AG04450 (cell line): ENCODE data around the gene SLC30A2. TPM values are rescaled to one million over a fixed set of nuclear protein-coding genes. Genes with fewer than 3 reads are reported as not detected.

Source experiments
- CTCF ChIA-PET: fragments of 300-600, 350-600 bp; formaldehyde crosslinking; extraction: SDS; loops from one replicate; lab custom pipeline; 2022; ENCODE audit warnings: antibody characterized with exemption, inconsistent platforms; lab: Charles Lee
- POLR2A ChIA-PET: fragments of 350-600 bp; formaldehyde crosslinking; extraction: SDS; loops from one replicate; lab custom pipeline; 2021; ENCODE audit warnings: antibody characterized with exemption, inconsistent platforms; lab: Yijun Ruan, JAX
- DNase-seq: peaks from one replicate; pipeline ENCODE4 v3.0.0-alpha.2; 2011; ENCODE audit warnings: low read depth, low spot score
- H3K27ac ChIP-seq: one replicate; pipeline ENCODE4 v1.5.1; 2012; ENCODE audit warnings: low read depth, low read length, control low read depth
- H3K27me3 ChIP-seq: one replicate; pipeline ENCODE4 v1.6.0; 2012; ENCODE audit warnings: low read length; ENCODE audit not compliant: control insufficient read depth, insufficient read depth
- H3K4me3 ChIP-seq: 2 replicates; pipeline ENCODE4 v1.5.1; 2011; ENCODE audit warnings: mild to moderate bottlenecking, low read depth, low read length, control low read depth
- H3K9me3 ChIP-seq: 2 replicates; pipeline ENCODE4 v1.5.1; 2012; ENCODE audit warnings: low read length; ENCODE audit not compliant: control insufficient read depth, insufficient read depth
- polyA plus RNA-seq: library from polyadenylated mRNA; depleted of rRNA; stranded (reverse); fragments of >200 nt; gene quantifications from 2 replicates; pipeline ENCODE4 v1.2.3, GENCODE V29; 2011
- TF ChIP-seq, protein P1 (sequence below): IDR thresholded peaks from 2 replicates; pipeline ENCODE4 v1.5.1; 2011; ENCODE audit warnings: low read depth, low read length, control low read depth, inconsistent platforms

The SLC30A2 gene
- polyA plus RNA-seq, 1 experiment = not detected

DNA sequence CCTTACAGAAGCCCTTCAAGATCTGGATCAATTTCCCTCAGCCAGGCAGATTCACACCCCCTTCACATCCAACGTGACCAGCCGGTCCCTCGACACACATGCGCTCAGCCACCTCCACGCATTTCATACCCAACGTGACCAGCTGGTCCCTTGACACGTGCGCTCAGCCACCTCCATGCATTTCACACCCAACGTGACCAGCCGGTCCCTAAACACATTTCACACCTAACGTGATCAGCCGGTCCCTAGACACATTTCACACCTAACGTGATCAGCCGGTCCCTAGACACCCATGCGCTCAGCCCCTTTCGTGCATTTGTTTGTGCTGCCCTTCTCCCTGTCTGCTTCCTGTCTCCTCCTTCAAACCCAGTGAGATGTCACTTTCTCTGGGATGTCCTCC lies 39.2 kb downstream of the SLC30A2 start:
- Histone ChIP-seq H3K4me3 (no peak overlapping the region), H3K27ac (no peak overlapping the region), H3K9me3 (no peaks in the 10 kb centered on the region), H3K27me3 (peaks cover 2% of the 10 kb centered on the region)
- TF ChIP-seq, protein P1, sequence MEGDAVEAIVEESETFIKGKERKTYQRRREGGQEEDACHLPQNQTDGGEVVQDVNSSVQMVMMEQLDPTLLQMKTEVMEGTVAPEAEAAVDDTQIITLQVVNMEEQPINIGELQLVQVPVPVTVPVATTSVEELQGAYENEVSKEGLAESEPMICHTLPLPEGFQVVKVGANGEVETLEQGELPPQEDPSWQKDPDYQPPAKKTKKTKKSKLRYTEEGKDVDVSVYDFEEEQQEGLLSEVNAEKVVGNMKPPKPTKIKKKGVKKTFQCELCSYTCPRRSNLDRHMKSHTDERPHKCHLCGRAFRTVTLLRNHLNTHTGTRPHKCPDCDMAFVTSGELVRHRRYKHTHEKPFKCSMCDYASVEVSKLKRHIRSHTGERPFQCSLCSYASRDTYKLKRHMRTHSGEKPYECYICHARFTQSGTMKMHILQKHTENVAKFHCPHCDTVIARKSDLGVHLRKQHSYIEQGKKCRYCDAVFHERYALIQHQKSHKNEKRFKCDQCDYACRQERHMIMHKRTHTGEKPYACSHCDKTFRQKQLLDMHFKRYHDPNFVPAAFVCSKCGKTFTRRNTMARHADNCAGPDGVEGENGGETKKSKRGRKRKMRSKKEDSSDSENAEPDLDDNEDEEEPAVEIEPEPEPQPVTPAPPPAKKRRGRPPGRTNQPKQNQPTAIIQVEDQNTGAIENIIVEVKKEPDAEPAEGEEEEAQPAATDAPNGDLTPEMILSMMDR = no peak
- CTCF ChIA-PET = interaction anchor here (0.6 kb wide), 1 partner anchor 766 kb away, joined by 3 read pairs; no protein-coding TSS in a partner anchor
- DNase-seq = no peak
- POLR2A ChIA-PET = no interaction called here

DNA sequence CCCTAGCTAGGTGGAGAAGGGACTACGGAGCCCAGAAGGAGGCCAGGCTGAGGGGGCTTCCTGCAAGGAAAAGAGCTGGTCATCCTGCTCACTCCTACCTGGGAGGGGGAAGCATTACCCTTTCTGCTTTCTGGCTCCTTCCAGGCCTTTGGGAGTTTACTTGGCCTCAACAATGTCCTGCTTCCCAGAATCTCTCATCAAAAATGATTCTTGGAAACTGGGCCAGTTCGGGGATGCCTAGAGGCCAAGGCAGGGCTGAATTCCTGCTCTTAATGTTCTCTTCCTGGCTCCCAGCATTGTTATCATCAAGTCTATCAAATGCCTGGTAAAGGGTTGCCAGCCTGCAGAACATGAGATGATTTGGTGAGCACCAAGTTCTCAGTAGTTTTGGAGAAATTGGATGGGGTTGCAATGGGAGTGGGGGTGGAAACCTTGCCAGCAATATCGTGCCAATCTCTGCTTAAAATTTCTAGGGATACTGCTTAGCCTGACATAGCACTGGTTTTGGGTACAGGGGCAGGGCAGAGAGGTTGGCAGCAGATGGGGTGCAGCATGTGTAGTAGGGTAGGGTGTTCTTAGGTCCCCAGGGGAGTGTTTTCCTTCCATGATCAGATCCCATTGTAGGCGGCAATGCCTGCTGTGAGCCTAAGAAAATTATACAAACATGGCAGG lies 40.3 kb downstream of the SLC30A2 start:
- TF ChIP-seq, protein P1 = no peak
- ChIA-PET CTCF (no interaction called here), POLR2A (no interaction called here)
- Histone ChIP-seq H3K27me3 (peaks cover 2% of the 10 kb centered on the region), H3K9me3 (no peaks in the 10 kb centered on the region), H3K27ac (no peak overlapping the region), H3K4me3 (no peak overlapping the region)
- DNase-seq = no peak

DNA sequence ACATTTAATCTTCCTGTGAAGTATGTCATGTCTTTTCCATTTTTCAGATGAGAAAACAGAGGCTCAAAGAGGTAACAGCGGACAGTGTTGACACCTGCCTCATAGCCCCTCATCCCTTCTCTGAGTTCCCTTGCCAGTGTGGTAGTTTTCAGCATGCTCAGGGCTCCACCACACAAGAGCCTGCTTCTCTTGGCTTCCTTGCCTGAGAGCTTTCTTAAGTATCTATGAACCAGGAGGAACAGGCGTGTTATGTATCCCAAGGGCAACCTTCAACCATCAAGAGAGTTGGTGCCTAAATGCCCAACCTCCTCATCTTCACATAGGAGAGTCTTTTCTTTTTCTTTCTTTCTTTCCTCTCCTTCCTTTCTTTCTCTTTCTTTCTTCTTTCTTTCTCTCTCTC lies 42.2 kb downstream of the SLC30A2 start:
- DNase-seq = no peak
- ChIA-PET POLR2A (no interaction called here), CTCF (interaction anchor here (12.2 kb wide), 1 partner anchor 109 kb away, joined by 214 read pairs; no protein-coding TSS in a partner anchor)
- H3K27ac ChIP-seq = no peak overlapping the region
- H3K9me3 ChIP-seq = no peaks in the 10 kb centered on the region
- H3K27me3 ChIP-seq = peaks cover 2% of the 10 kb centered on the region
- H3K4me3 ChIP-seq = no peak overlapping the region
- TF ChIP-seq, protein P1 = no peak

DNA sequence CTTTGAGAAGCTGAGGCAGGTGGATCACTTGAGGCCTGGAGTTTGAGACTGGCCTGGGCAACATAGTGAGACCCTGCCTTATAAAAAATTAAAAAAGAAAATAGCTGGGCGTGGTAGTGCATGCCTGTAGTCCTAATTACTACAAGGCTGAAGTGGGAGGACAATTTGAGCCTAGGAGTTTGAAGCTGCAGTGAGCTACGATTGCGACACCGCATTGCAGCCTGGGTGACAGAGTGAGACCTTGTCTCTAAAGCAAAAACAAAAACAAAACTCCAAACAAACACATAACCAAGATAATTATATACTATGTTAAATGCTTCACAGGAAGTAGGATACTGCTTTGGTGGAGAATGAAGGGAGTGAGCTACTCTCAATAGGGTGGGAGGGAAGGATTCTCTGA lies 42.7 kb downstream of the SLC30A2 start:
- POLR2A ChIA-PET = no interaction called here
- DNase-seq = no peak
- CTCF ChIA-PET = interaction anchor here (12.2 kb wide), 1 partner anchor 109 kb away, joined by 214 read pairs; no protein-coding TSS in a partner anchor

More for the DNA sequence above, 42.7 kb downstream of the SLC30A2 start:
- Histone ChIP-seq H3K27ac (no peak overlapping the region), H3K9me3 (no peaks in the 10 kb centered on the region), H3K4me3 (no peak overlapping the region), H3K27me3 (peaks cover 2% of the 10 kb centered on the region)
- TF ChIP-seq, protein P1 = no peak
